HUES64 (cell line): Measurements from ENCODE around the gene SLC17A4.

ENCODE experiments used
- H3K27ac ChIP-seq: 2 replicates; pipeline ENCODE4 v1.7.0; 2013; ENCODE audit warnings: low read depth, low read length, inconsistent platforms
- H3K27me3 ChIP-seq: 2 replicates; pipeline ENCODE4 v1.6.1; 2013; ENCODE audit warnings: mild to moderate bottlenecking, low read length; ENCODE audit not compliant: insufficient read depth
- H3K36me3 ChIP-seq: 2 replicates; pipeline ENCODE4 v1.6.1; 2013; ENCODE audit warnings: mild to moderate bottlenecking, low read length; ENCODE audit not compliant: insufficient read depth
- H3K4me1 ChIP-seq: 2 replicates; pipeline ENCODE4 v1.6.1; 2013; ENCODE audit warnings: mild to moderate bottlenecking, low read length, moderate library complexity; ENCODE audit not compliant: insufficient read depth
- H3K4me3 ChIP-seq: 2 replicates; pipeline ENCODE4 v1.5.1; 2013; ENCODE audit warnings: mild to moderate bottlenecking, low read length, moderate library complexity
- H3K9ac ChIP-seq: 2 replicates; pipeline ENCODE4 v1.6.1; 2013; ENCODE audit warnings: mild to moderate bottlenecking, low read depth, low read length
- H3K9me3 ChIP-seq: 2 replicates; pipeline ENCODE4 v1.6.1; 2013; ENCODE audit warnings: low read depth, low read length; ENCODE audit not compliant: insufficient read depth
- WGBS: fragments of 150-250, 120-280 bp; methylation state at CpG from one replicate; pipeline ENCODE4 v1.1.7; 2013; ENCODE audit warnings: missing lambda C conversion rate; 5-methylcytosine and 5-hydroxymethylcytosine counted together

The SLC17A4 gene

DNA sequence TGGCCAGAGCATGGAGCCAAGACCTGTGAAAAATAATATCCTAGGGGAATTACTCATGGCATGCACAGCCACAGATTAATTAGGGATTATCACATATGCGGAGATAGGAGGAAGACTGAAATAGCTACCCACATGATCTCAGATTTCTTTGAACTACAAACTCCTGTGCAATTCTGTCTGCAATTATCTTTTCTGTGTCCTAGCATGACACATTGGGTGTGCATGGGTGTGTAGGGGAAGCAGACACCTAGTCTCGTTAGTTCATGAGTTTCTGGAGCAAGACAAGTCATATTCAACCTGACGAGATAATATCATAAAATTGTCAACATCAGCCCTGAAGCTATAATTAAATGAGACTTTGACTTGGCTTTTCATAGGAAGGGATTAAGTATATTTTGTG is 3.6 kb upstream of the SLC17A4 start:
- no peak overlapping the region for H3K27ac ChIP-seq
- H3K4me3 ChIP-seq = no peak overlapping the region
- WGBS = 100% methylated on average over 2 of the region's 3 CpGs

DNA sequence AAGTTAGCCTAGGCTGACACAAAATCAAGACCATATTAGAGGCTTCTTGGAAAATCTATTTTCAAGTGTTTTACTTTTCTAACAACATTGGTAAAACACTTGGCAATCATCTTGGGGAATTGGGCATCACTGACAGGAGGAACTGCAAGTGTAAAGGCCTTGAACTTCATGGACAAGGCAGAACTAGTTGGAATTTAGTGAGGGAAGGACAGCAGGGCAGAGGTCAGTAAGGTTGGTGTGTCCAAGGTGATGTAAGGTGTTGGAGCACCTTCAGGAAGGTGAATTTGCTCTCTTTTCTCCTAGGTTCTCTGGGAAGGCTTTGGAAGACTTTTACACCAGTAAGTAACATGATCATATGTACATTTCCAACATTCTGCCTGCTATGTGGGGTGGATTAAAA is 1.5 kb upstream of the SLC17A4 start:
- H3K27ac ChIP-seq = no peak overlapping the region
- H3K9ac ChIP-seq = no peak overlapping the region
- no peaks in the 10 kb centered on the region for H3K9me3 ChIP-seq
- H3K4me1 ChIP-seq = no peaks in the 10 kb centered on the region
- H3K36me3 ChIP-seq = no peaks in the 10 kb centered on the region
- H3K27me3 ChIP-seq = no peaks in the 10 kb centered on the region
- H3K4me3 ChIP-seq = no peak overlapping the region

More for the DNA sequence above, 3.6 kb upstream of the SLC17A4 start:
- Histone ChIP-seq H3K27me3 (no peaks in the 10 kb centered on the region), H3K9me3 (no peaks in the 10 kb centered on the region), H3K36me3 (no peaks in the 10 kb centered on the region), H3K4me1 (no peaks in the 10 kb centered on the region), H3K9ac (no peak overlapping the region)

DNA sequence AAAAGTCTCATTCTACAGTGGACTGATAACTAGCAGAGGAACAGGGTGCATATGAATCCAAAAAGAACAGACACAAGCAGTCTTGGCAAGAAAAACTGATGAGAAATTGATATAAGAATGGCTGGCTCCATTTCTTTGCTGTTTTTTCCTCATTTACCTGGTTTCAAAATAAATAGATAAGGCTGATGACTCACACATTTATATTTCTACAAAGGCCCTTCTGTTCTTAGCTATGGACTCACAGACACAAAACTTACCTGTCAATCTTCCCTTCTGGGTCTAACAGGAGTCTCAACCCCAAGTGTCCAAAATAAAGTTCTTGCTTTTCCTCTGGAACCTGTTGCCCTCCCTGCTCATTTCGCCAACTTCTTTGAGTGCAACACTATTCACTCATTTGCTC is 941 bp downstream of the SLC17A4 start:
- Histone ChIP-seq H3K9ac (no peak overlapping the region), H3K4me1 (no peaks in the 10 kb centered on the region), H3K9me3 (no peaks in the 10 kb centered on the region), H3K36me3 (no peaks in the 10 kb centered on the region), H3K4me3 (no peak overlapping the region), H3K27ac (no peak overlapping the region), H3K27me3 (no peaks in the 10 kb centered on the region)
- 95% methylated on average over 1 of the region's 1 CpG for WGBS

DNA sequence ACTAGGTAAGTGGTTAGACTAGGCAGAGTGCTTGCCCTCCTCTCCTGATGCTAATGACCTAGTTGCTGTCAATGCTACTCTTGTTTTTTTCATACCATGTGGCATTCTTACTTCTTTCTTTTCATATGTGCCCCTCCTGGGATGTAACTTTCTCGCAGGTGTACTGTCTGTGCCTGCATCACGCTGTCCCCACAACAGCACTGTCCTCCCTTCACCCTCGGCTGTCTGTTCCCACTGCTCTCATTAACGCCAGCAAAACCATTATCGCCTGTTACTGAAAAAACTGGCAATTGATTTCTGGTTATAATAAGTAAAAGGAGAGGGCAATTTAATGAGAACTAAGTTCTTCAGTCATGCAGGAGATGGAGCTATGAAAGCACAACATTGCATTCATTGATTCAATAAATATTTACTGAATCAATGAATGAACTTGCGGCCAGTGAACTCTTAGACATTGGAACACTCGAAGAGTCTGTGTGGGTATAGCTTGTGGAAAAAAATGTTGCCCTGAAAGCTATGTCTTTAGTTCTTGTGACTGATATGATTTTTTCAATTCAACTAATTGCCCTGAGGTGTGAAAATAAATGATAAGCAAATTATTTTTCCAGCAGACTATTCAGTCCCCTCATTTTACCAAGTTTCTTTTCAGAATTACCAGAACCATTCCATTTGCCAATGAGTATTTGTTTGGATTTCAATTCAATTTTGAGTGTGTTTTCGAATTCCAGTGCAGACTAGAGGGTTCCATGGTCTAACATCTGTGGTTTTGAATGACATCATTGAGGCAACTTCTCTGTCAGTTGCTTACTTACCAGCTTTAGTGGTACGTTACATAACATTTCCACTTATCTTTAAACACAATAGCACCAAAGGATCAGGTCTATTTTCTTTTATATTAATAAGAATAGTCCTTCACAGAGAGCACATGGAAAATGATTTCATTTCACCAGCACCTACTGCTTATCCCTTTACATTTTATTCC is 2.1 kb downstream of the SLC17A4 start:
- Histone ChIP-seq H3K9ac (no peak overlapping the region), H3K4me3 (no peak overlapping the region), H3K27ac (no peak overlapping the region), H3K4me1 (no peaks in the 10 kb centered on the region), H3K36me3 (no peaks in the 10 kb centered on the region), H3K9me3 (no peaks in the 10 kb centered on the region), H3K27me3 (no peaks in the 10 kb centered on the region)
- 95% methylated on average over 9 of the region's 9 CpGs for WGBS

DNA sequence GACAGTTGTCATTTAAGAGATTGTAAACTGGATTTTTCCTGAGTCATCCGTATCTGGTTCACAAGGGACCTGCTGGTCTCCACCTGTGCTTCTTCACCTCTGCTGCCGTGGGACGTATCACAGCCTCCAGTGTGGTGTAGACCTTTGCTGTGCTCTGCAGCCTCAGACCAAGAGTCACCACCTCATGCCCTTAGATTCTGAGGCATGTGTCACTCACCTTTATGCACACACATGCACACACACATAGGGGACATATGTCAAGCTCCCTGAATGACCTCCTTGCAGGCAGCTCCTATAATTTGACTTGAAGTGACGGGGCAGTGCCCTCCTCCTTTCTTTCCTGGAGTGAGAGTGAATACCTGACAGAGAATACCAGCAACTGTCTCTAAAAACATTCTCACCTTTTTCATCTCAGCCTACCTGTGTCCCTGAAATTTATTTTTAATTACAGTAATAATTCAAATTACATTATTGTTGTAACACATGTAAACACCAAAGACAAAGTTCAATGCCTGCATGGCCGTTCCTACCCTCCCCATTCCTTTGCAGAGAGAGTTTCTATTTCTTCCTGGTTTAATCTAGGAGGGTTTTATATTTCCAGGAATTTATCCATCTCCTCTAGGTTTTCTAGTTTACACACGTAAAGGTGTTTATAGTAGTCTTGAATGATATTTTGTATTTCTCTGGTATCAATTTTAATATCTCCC is 3.5 kb downstream of the SLC17A4 start:
- Histone ChIP-seq H3K4me3 (no peak overlapping the region), H3K4me1 (no peaks in the 10 kb centered on the region), H3K27me3 (no peaks in the 10 kb centered on the region), H3K36me3 (no peaks in the 10 kb centered on the region), H3K9me3 (no peaks in the 10 kb centered on the region), H3K9ac (no peak overlapping the region), H3K27ac (no peak overlapping the region)
- 96% methylated on average over 5 of the region's 6 CpGs for WGBS

DNA sequence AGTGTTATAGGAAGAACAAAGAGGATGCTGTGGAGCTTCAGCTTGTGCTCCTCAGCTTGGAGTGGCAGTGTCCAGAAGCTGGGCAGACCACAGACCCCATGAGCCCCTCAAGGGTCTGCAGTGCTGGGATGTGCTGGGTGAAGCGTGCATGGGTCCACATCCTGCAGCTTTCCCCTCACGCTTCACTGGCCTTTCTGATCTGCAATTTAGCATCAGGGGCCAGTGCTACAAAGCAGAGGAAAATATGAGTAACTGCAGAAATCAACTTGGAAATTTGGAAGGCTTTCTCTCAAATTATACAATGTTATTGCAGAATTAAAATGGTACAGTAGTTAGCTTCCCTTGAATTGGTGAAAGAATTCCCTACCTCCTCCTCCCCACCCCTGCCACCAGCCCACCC is 10.1 kb downstream of the SLC17A4 start:
- H3K36me3 ChIP-seq = no peaks in the 10 kb centered on the region
- H3K4me3 ChIP-seq = no peak overlapping the region
- H3K27me3 ChIP-seq = no peaks in the 10 kb centered on the region
- H3K9ac ChIP-seq = no peak overlapping the region
- H3K27ac ChIP-seq = no peak overlapping the region
- no peaks in the 10 kb centered on the region for H3K4me1 ChIP-seq
- H3K9me3 ChIP-seq = no peaks in the 10 kb centered on the region
- 98% methylated on average over 2 of the region's 2 CpGs for WGBS

DNA sequence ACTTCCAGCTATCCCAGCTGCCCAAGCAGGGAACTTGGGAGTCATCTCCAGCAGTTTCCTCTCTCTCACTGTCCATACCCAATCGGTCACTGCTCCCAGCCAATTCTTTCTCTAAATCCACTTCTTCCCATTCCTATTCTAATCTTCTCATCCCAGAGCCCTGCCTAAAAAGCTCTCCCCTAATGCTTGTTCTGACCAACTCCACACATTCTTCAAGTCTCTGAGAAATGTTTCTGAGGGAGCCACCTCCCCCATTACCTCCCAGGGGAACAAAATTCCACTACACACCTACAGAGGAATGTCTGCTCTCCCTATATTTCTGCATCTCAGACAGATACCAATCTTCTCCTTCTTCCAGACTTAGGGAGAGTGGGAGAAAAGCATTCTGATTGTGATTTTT is 14.0 kb downstream of the SLC17A4 start:
- H3K36me3 ChIP-seq = no peaks in the 10 kb centered on the region
- no peaks in the 10 kb centered on the region for H3K4me1 ChIP-seq
- H3K27me3 ChIP-seq = no peaks in the 10 kb centered on the region
- no peak overlapping the region for H3K4me3 ChIP-seq
- no peak overlapping the region for H3K9ac ChIP-seq
- no peak overlapping the region for H3K27ac ChIP-seq
- H3K9me3 ChIP-seq = no peaks in the 10 kb centered on the region
- WGBS = 86% methylated on average over 1 of the region's 1 CpG

DNA sequence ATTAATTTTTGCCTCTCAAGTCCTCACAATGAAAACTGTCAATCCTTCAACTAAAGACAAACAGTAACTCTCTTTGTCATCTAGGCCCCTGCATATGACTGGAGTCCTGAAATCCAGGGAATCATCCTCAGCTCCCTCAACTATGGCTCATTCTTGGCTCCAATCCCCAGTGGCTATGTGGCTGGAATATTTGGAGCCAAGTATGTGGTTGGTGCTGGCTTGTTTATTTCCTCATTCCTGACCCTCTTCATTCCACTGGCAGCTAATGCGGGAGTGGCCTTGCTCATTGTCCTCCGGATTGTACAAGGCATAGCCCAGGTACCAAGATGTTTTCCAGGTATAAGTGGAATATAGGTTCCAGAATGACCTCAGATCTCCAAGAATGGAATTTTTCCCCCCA is 15.4 kb downstream of the SLC17A4 start:
- Histone ChIP-seq H3K4me3 (no peak overlapping the region), H3K27ac (no peak overlapping the region), H3K36me3 (no peaks in the 10 kb centered on the region), H3K4me1 (no peaks in the 10 kb centered on the region), H3K27me3 (no peaks in the 10 kb centered on the region), H3K9ac (no peak overlapping the region), H3K9me3 (no peaks in the 10 kb centered on the region)
- WGBS = 100% methylated on average over 2 of the region's 2 CpGs

DNA sequence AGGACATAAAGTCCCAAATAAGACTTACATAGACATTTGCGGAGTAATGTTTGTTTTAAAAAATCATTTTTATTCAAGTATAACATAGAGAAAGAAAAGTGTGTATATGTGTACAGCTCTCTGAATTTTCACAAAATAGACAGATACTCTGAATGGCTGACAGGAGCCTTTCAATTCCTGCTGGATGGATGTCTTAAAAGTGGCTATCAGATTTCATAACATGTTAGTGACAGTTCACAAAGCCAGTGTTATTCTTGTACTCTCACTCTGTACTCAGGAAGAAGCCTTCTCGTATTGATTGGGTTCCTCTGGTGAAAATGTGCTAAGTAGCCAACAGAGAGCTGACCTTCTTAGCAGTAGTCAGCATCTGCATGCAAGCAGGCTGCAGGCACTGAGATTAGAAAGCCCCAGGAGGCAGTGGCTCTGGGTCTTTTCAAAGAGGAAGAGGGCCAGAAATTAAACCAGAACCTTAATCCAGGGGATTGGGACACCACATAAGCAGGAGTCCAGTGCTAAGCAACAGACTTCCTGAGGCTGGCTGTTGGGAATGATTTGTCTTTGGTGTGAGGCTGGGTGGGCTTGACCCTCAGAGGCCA is 19.7 kb downstream of the SLC17A4 start:
- Histone ChIP-seq H3K9ac (no peak overlapping the region), H3K4me1 (no peaks in the 10 kb centered on the region), H3K36me3 (no peaks in the 10 kb centered on the region), H3K27me3 (no peaks in the 10 kb centered on the region), H3K27ac (no peak overlapping the region), H3K4me3 (no peak overlapping the region), H3K9me3 (no peaks in the 10 kb centered on the region)
- WGBS = 66% methylated on average over 1 of the region's 2 CpGs

DNA sequence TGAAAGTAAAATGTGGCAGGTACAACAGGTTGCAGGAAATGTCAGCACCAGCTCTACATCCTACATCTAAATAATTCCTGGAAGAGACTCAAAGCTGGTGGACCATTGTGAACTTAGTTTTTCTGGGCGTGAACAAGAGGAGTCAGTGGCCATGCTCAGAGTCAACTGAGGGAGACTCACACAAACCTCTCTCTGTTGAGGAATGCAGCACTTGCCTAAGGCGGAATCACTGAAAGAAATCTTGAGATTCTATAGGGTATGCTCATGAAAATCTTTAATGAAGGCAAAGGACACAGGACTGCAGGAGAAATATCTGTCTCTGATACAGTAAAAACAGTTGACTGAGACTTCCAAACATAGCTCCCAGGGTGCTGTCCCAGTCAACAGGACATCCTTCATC is 22.5 kb downstream of the SLC17A4 start:
- Histone ChIP-seq H3K36me3 (no peaks in the 10 kb centered on the region), H3K4me1 (no peaks in the 10 kb centered on the region), H3K9ac (no peak overlapping the region), H3K4me3 (no peak overlapping the region), H3K9me3 (no peaks in the 10 kb centered on the region), H3K27me3 (no peaks in the 10 kb centered on the region), H3K27ac (no peak overlapping the region)
- 92% methylated on average over 2 of the region's 2 CpGs for WGBS
